Measurements from ENCODE around the gene NAA10.

DNA sequence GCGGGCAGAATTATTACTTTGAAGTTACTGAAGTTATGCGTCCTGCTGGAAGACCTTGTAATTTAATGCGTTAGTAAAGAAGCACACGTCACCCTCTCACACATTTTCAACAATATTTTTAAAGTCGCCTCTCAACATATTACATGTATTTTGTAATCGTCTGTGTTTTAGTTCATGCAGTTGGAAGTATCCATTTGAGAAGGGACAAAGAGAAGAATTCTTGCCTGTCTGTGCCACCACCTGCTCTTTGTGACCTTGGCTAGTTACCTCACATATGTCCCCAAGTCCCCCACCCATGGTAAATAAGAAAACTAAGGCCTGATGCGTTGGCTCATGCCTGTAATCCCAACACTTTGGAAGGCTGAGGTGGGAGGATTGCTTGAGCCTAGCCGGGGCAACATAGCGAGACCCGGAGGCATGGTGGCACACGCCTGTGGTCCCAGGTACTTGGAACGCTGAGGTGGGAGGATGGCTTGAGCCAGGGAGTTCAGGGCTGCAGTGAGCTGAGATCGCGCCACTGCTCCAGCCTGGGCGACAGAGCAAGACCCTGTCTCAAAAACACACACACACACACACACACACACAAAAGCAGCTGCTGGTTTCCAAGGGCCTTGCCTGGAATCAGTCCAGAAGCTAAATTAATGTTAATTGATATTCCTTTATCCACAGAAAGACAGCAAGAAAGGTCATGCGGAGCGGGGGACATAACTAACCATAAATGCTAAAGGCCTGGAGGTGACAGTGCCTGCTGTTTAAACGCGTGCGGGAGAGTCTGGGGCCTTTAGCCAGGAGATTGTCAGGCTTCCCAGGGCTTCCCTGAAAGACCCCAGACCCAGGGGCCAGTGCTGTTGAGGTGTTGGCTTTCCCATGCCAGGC lies 38.5 kb upstream of the NAA10 start:
- TF ChIP-seq POLR2A (IDR thresholded peaks at IDR 0.05) = no peak
- TF ChIP-seq, protein P1, sequence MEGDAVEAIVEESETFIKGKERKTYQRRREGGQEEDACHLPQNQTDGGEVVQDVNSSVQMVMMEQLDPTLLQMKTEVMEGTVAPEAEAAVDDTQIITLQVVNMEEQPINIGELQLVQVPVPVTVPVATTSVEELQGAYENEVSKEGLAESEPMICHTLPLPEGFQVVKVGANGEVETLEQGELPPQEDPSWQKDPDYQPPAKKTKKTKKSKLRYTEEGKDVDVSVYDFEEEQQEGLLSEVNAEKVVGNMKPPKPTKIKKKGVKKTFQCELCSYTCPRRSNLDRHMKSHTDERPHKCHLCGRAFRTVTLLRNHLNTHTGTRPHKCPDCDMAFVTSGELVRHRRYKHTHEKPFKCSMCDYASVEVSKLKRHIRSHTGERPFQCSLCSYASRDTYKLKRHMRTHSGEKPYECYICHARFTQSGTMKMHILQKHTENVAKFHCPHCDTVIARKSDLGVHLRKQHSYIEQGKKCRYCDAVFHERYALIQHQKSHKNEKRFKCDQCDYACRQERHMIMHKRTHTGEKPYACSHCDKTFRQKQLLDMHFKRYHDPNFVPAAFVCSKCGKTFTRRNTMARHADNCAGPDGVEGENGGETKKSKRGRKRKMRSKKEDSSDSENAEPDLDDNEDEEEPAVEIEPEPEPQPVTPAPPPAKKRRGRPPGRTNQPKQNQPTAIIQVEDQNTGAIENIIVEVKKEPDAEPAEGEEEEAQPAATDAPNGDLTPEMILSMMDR (IDR thresholded peaks at IDR 0.05) = no peak

Data from tibial nerve (tissue), 3 donors.